NT2/D1 (cell line): ENCODE measurements around the gene RIOX2.

Experiments used
- DNase-seq: peaks from one replicate; pipeline ENCODE4 v3.0.0-alpha.2; 2011; ENCODE audit warnings: low read depth, low spot score
- H3K27me3 ChIP-seq: 2 replicates; pipeline ENCODE4 v1.6.0; 2011; ENCODE audit warnings: mild to moderate bottlenecking; ENCODE audit not compliant: insufficient read length, insufficient read depth
- H3K36me3 ChIP-seq: 2 replicates; pipeline ENCODE4 v1.6.1; 2011; ENCODE audit warnings: mild to moderate bottlenecking, low read length, mixed read lengths; ENCODE audit not compliant: insufficient read depth, insufficient read length
- H3K4me1 ChIP-seq: 2 replicates; pipeline ENCODE4 v1.5.1; 2011; ENCODE audit not compliant: insufficient read depth, insufficient read length
- H3K4me3 ChIP-seq: 2 replicates; pipeline ENCODE4 v1.5.1; 2011; ENCODE audit warnings: low read depth; ENCODE audit not compliant: insufficient read length
- H3K9ac ChIP-seq: 2 replicates; pipeline ENCODE4 v1.6.0; 2011; ENCODE audit warnings: low read depth; ENCODE audit not compliant: insufficient read length
- H3K9me3 ChIP-seq: 2 replicates; pipeline ENCODE4 v1.5.1; 2011; ENCODE audit warnings: mild to moderate bottlenecking, low read length; ENCODE audit not compliant: insufficient read depth
- SUZ12 ChIP-seq: IDR thresholded peaks from 2 replicates; pipeline ENCODE4 v1.6.1; 2011; ENCODE audit not compliant: insufficient read length, insufficient read depth; ENCODE audit errors: extremely low read depth
- YY1 ChIP-seq: IDR thresholded peaks from 2 replicates; pipeline ENCODE4 v1.6.1; 2011; ENCODE audit not compliant: insufficient read length, insufficient read depth
- ZNF274 ChIP-seq: IDR thresholded peaks from 2 replicates; pipeline ENCODE4 v1.6.1; 2011; ENCODE audit warnings: mild to moderate bottlenecking, low read depth, low read length

The RIOX2 gene

DNA sequence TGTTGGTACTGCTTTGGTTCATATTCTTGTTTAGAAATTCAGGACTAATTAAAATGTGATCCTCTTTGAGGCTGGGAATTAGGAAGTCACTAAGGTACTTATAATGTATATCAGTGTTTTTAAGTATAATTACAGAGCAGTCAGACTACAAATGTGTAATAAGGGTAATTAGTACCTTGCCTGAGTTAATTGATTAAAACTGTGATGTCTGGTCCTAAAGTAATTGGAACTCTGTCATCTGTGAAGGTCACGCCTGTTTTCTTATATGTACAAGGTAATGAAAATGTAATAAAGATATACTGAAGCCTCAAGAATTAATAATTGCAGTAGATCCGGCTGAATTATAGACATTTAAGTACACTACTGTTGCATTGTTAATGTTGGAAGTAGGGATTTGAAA, 32.8 kb downstream of the RIOX2 start:
- H3K4me1 ChIP-seq = no peaks in the 10 kb centered on the region
- peaks cover 33% of the 10 kb centered on the region for H3K36me3 ChIP-seq
- no peak for DNase-seq
- TF ChIP-seq SUZ12 (no peak), YY1 (no peak), ZNF274 (no peak)
- no peak overlapping the region for H3K4me3 ChIP-seq
- no peaks in the 10 kb centered on the region for H3K27me3 ChIP-seq
- H3K9ac ChIP-seq = no peak overlapping the region
- no peaks in the 10 kb centered on the region for H3K9me3 ChIP-seq

DNA sequence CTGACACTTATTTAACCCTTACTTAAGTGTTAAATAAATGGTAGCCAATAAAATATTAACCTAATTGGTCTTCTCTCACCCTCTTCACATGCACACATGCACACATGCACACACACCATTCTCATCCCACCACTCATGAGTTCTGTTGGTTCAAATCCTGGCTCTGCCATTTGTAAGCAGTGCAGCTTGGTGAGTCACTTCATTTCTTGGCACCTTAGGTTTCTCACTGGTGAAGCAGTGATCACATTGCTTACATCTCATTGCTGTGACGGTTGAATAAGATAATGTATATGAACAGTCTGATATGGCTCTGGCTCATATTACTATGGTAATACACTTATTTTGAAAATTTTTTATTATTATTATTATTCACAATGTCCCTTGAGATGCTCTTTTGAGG, 33.8 kb downstream of the RIOX2 start:
- no peak for DNase-seq
- Histone ChIP-seq H3K9me3 (no peaks in the 10 kb centered on the region), H3K9ac (no peak overlapping the region), H3K36me3 (peaks cover 32% of the 10 kb centered on the region), H3K4me3 (no peak overlapping the region), H3K27me3 (no peaks in the 10 kb centered on the region), H3K4me1 (no peaks in the 10 kb centered on the region)
- TF ChIP-seq ZNF274 (no peak), YY1 (no peak), SUZ12 (no peak)

- no peak overlapping the region for H3K9ac ChIP-seq
- no peaks in the 10 kb centered on the region for H3K27me3 ChIP-seq
- H3K36me3 ChIP-seq = peaks cover 21% of the 10 kb centered on the region
- TF ChIP-seq YY1 = no peak
- TF ChIP-seq ZNF274 = no peak
- no peak for TF ChIP-seq SUZ12
- H3K4me1 ChIP-seq = no peaks in the 10 kb centered on the region
- H3K9me3 ChIP-seq = no peaks in the 10 kb centered on the region
- DNase-seq = no peak
- no peak overlapping the region for H3K4me3 ChIP-seq
Observed at GRCh38 chr3:97937205-97937604, 35.0 kb downstream of the RIOX2 start.

GRCh38 chr3:97935842-97936241, 36.4 kb downstream of the RIOX2 start:
- no peak overlapping the region for H3K9ac ChIP-seq
- H3K4me1 ChIP-seq = no peaks in the 10 kb centered on the region
- no peaks in the 10 kb centered on the region for H3K9me3 ChIP-seq
- peaks cover 16% of the 10 kb centered on the region for H3K36me3 ChIP-seq
- H3K27me3 ChIP-seq = no peaks in the 10 kb centered on the region
- no peak overlapping the region for H3K4me3 ChIP-seq
- TF ChIP-seq ZNF274 (no peak), YY1 (no peak), SUZ12 (no peak)
- no peak for DNase-seq

DNA sequence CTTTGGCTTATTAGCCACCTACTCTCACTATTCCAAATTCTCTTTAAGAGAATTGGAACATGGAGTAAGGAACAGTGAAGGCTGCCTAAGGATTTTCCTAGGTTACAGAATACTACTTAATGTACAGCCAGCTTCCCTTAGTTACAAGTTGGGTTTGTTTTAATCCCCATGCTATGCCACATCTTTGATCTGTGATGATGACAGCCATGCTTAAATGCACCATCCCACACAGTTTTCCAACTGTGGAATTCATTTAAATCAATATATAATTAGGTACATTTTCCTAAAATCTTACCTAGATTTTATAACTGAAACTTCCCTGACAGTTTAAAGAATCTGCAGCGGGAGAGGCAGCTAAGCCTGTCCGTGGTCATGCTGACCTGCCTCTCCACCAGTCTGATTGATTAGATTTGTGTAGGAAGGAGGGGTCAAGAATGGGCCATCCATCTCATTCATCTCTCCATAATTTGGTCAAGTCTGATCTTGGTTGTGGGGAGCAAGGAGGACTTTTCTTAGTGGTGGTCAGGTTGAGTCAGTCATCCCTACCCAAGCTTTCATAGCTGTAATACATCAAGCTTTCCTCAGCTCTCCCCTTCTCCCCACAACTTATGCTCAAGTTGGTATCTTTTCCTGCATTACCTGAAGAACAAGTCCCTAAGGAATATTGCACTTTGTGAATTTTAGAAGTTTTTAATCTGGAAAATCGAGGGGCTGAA, 37.1 kb downstream of the RIOX2 start:
- Histone ChIP-seq H3K9me3 (no peaks in the 10 kb centered on the region), H3K4me3 (no peak overlapping the region), H3K9ac (no peak overlapping the region), H3K27me3 (no peaks in the 10 kb centered on the region), H3K4me1 (no peaks in the 10 kb centered on the region), H3K36me3 (peaks cover 15% of the 10 kb centered on the region)
- no peak for TF ChIP-seq ZNF274
- TF ChIP-seq SUZ12 = no peak
- TF ChIP-seq YY1 = no peak
- DNase-seq = no peak

DNA sequence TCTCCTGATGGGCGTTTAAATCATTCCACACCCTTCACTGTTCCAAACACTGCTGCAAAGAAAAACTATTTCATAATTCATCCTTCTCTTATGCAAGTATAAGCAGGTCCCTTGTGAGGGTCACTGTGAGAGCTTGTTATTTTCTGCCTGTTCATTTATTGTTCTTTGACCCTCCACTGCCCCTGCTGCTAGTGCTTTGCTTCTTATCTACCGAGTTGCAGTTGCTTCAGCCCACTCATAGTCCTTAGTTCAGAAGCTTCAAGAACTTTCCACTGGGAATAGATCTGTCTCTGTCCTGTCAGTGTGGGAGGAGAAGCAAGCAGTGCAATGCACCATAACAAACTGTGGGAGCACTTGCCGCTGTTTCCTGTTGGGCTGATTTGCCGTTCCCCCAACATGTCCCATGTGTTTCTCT, 39.8 kb downstream of the RIOX2 start:
- Histone ChIP-seq H3K36me3 (peaks cover 11% of the 10 kb centered on the region), H3K4me1 (no peaks in the 10 kb centered on the region), H3K9me3 (no peaks in the 10 kb centered on the region), H3K27me3 (no peaks in the 10 kb centered on the region), H3K9ac (no peak overlapping the region), H3K4me3 (no peak overlapping the region)
- TF ChIP-seq SUZ12 = no peak
- no peak for TF ChIP-seq ZNF274
- TF ChIP-seq YY1 = no peak
- no peak for DNase-seq

GRCh38 chr3:97931218-97931617, 41.0 kb downstream of the RIOX2 start:
- Histone ChIP-seq H3K4me3 (no peak overlapping the region), H3K9me3 (no peaks in the 10 kb centered on the region), H3K9ac (no peak overlapping the region), H3K36me3 (peaks cover 9% of the 10 kb centered on the region), H3K4me1 (no peaks in the 10 kb centered on the region), H3K27me3 (no peaks in the 10 kb centered on the region)
- TF ChIP-seq SUZ12 (no peak), YY1 (no peak), ZNF274 (no peak)
- no peak for DNase-seq

- Histone ChIP-seq H3K36me3 (peaks cover 9% of the 10 kb centered on the region), H3K27me3 (no peaks in the 10 kb centered on the region), H3K4me1 (no peaks in the 10 kb centered on the region), H3K4me3 (no peak overlapping the region), H3K9me3 (no peaks in the 10 kb centered on the region), H3K9ac (no peak overlapping the region)
- DNase-seq = no peak
- no peak for TF ChIP-seq SUZ12
- TF ChIP-seq YY1 = no peak
- no peak for TF ChIP-seq ZNF274
Observed at GRCh38 chr3:97930018-97930417, 42.2 kb downstream of the RIOX2 start.
